Tibial nerve (tissue), 4 donors: ENCODE results near the gene PBRM1. TPM values are rescaled to one million over a fixed set of nuclear protein-coding genes. Genes with fewer than 3 reads are reported as not detected.

Experiments used
- DNase-seq, 2 donors: peaks; one replicate each; pipeline ENCODE4 v3.0.0-alpha.2; 2019; ENCODE audit warnings: low spot score in 2 of 2
- H3K27ac ChIP-seq, 4 donors: fragments of 200-600 bp; sonication (generic) in 3 of 4; one replicate each; pipeline ENCODE4 v1.5.1; 2017 to 2019; ENCODE audit warnings: mild to moderate bottlenecking in 1 of 4
- H3K27me3 ChIP-seq, 2 donors: fragments of 200-600 bp; sonication (generic) in 1 of 2; one replicate each; pipeline versions ENCODE4 v1.5.1 to v1.6.0; 2017 to 2019
- H3K36me3 ChIP-seq, 3 donors: fragments of 200-600 bp; sonication (generic); one replicate each; pipeline ENCODE4 v1.5.1; 2018 to 2019
- H3K4me1 ChIP-seq, 4 donors: fragments of 200-600 bp; sonication (generic) in 3 of 4; one replicate each; pipeline ENCODE4 v1.5.1; 2017 to 2019
- H3K4me3 ChIP-seq, 4 donors: fragments of 200-600 bp; sonication (generic) in 3 of 4; one replicate each; pipeline ENCODE4 v1.5.1; 2017 to 2019; ENCODE audit warnings: mild to moderate bottlenecking in 1 of 4, moderate library complexity in 1 of 4
- H3K9me3 ChIP-seq, 4 donors: fragments of 200-600 bp; sonication (generic) in 3 of 4; one replicate each; pipeline ENCODE4 v1.5.1; 2017 to 2019
- CTCF ChIP-seq, 5 experiments: fragments of 200-600 bp in 3 of 5; fragments of 450-650 bp in 2 of 5; sonication (generic) in 3 of 5; IDR thresholded peaks; one replicate each; pipeline ENCODE4 v1.5.1; 2016 to 2019; ENCODE audit warnings: antibody characterized with exemption in 5 of 5, mild to moderate bottlenecking in 3 of 5, moderate library complexity in 2 of 5
- EP300 ChIP-seq, 2 donors: sonication (generic); formaldehyde crosslinking; IDR thresholded peaks; one replicate each; pipeline ENCODE4 v1.6.1; 2017; ENCODE audit warnings: antibody characterized with exemption in 2 of 2, mild to moderate bottlenecking in 1 of 2
- POLR2A ChIP-seq, 2 donors: fragments of 450-650 bp; IDR thresholded peaks; one replicate each; pipeline ENCODE4 v1.6.1; 2017; ENCODE audit warnings: antibody characterized with exemption in 2 of 2, mild to moderate bottlenecking in 2 of 2, moderate library complexity in 2 of 2
- WGBS, 2 donors: methylation state at CpG; one replicate each; pipeline ENCODE4 v1.1.5; 2018; 5-methylcytosine and 5-hydroxymethylcytosine counted together
- total RNA-seq, 4 donors: library from RNA; depleted of rRNA; stranded (reverse); fragments of >200 nt; gene quantifications; one replicate each; pipeline ENCODE4 v1.1.0, GENCODE V29; 2016

PBRM1 gene
- total RNA-seq, 4 donors from 2014 or later, result 87.0 to 123 (median 114) TPM

- Histone ChIP-seq H3K4me3 (peak overlapping the region in 2 of 4 donors; percentile 67 to 73), H3K27me3 (no peaks in the 10 kb centered on the region), H3K4me1 (peaks cover 0 to 75% (median 34%) of the 10 kb centered on the region in 4 donors), H3K27ac (peak overlapping the region in 2 of 4 donors; percentile 55 to 84), H3K9me3 (no peaks in the 10 kb centered on the region), H3K36me3 (peaks cover 0 to 4% (median 0%) of the 10 kb centered on the region in 3 donors)
- WGBS, 2 donors, result 16 to 22% methylated on average over 9 of the region's 9 CpGs
- DNase-seq, result no peak
- TF ChIP-seq POLR2A (IDR thresholded peaks at IDR 0.05) (no peak), CTCF (IDR thresholded peaks at IDR 0.05) (no peak), EP300 (IDR thresholded peaks at IDR 0.05) (no peak)
Observed at GRCh38 chr3:52536112-52536368, 149.7 kb downstream of the PBRM1 start.

GRCh38 chr3:52535411-52536111, 150.2 kb downstream of the PBRM1 start:
- 87% methylated on average over 19 of the region's 19 CpGs for WGBS, 2 donors
- peaks cover 0 to 78% (median 36%) of the 10 kb centered on the region in 4 donors for H3K4me1 ChIP-seq
- peak overlapping the region in 2 of 4 donors; percentile 55 to 93 for H3K27ac ChIP-seq
- TF ChIP-seq POLR2A (IDR thresholded peaks at IDR 0.05) (no peak), EP300 (IDR thresholded peaks at IDR 0.05) (no peak), CTCF (IDR thresholded peaks at IDR 0.05) (no peak)
- H3K27me3 ChIP-seq, result no peaks in the 10 kb centered on the region
- no peaks in the 10 kb centered on the region for H3K9me3 ChIP-seq
- DNase-seq, result no peak
- H3K36me3 ChIP-seq, result no peaks in the 10 kb centered on the region
- peak overlapping the region in 2 of 4 donors; percentile 73 to 89 for H3K4me3 ChIP-seq

- 28 to 44% methylated on average over 39 to 47 of the region's 57 CpGs for WGBS, 2 donors
- H3K27me3 ChIP-seq, result no peaks in the 10 kb centered on the region
- H3K36me3 ChIP-seq, result no peaks in the 10 kb centered on the region
- peaks cover 0 to 80% (median 38%) of the 10 kb centered on the region in 4 donors for H3K4me1 ChIP-seq
- H3K9me3 ChIP-seq, result no peaks in the 10 kb centered on the region
- no peak for TF ChIP-seq POLR2A (IDR thresholded peaks at IDR 0.05)
- TF ChIP-seq CTCF (IDR thresholded peaks at IDR 0.05), result no peak
- no peak for TF ChIP-seq EP300 (IDR thresholded peaks at IDR 0.05)
- H3K4me3 ChIP-seq, result peak overlapping the region; percentile 44 to 89 (median 58)
- no peak for DNase-seq
- H3K27ac ChIP-seq, result peak overlapping the region; percentile 65 to 93 (median 79)
Observed at GRCh38 chr3:52534281-52535183, 151.2 kb downstream of the PBRM1 start.

- Histone ChIP-seq H3K36me3 (peaks cover 0 to 7% (median 0%) of the 10 kb centered on the region in 3 donors), H3K4me1 (peaks cover 0 to 75% (median 34%) of the 10 kb centered on the region in 4 donors), H3K4me3 (peak within 1 kb of the TSS; percentile 58 to 98 (median 77)), H3K27ac (peak within 1 kb of the TSS; percentile 65 to 93 (median 83)), H3K27me3 (no peaks in the 10 kb centered on the region), H3K9me3 (no peaks in the 10 kb centered on the region)
- 2 to 6% methylated on average over 3 to 22 of the region's 91 CpGs for WGBS, 2 donors
- TF ChIP-seq EP300 (IDR thresholded peaks at IDR 0.05), result no peak
- TF ChIP-seq CTCF (IDR thresholded peaks at IDR 0.05), result peak in 1 of 5 experiments; percentile 20
- DNase-seq, result peak; percentile 44 to 48
Observed at GRCh38 chr3:52533623-52534280, 152.0 kb downstream of the PBRM1 start, which contains the start of gene NT5DC2. Gene NT5DC2 (minus strand): TSS chr3:52533857. CDS start chr3:52533737, 120 bp downstream.
